ENCODE results near the gene HOXB3. TPM values are rescaled to one million over a fixed set of nuclear protein-coding genes. Genes with fewer than 3 reads are reported as not detected.
"Not testable (repeated sequence)": the region's sequence is repeated elsewhere in the genome, so short reads cannot be mapped to it uniquely, and the experiment has no call there.

HOXB3 gene
- total RNA-seq, 5 donors from 2014 or later (not counting 1 experiment from before 2014, with no cell fraction given), result 3.5 to 7.7 (median 4.2) TPM

GRCh38 chr17:48509708-48510107, 80.3 kb downstream of the HOXB3 start:
- 90% methylated on average over 2 of the region's 7 CpGs for WGBS (ENCODE audit: insufficient coverage)
- peaks cover 0 to 18% of the 10 kb centered on the region in 2 experiments for H3K4me1 ChIP-seq (ENCODE audit: control insufficient read depth in 1 of 2, extremely low read depth in 1 of 2, insufficient read depth in 2 of 2, low read length in 2 of 2)
- H3K9me3 Mint-ChIP-seq; H3K36me3 ChIP-seq (ENCODE audit: control insufficient read depth in 2 of 2, extremely low read depth in 1 of 2, insufficient read depth in 1 of 2, low read length in 1 of 2); H3K4me3 ChIP-seq (ENCODE audit: control insufficient read depth in 1 of 2, extremely low read depth in 1 of 2, low read length in 1 of 2); DNase-seq; ATAC-seq (replicated peaks in 1 of 4); H3K27ac ChIP-seq (ENCODE audit: low read length); POLR2A ChIA-PET; H3K4me3 Mint-ChIP-seq; H3K9me3 ChIP-seq; H3K36me3 Mint-ChIP-seq; H3K27ac Mint-ChIP-seq: not testable (repeated sequence)
- peaks cover 4 to 22% of the 10 kb centered on the region in 2 donors for H3K27me3 Mint-ChIP-seq
- CTCF ChIA-PET, result interaction anchor here in 1 of 2 donors (0.6 kb wide), 1 partner anchor 186 kb away, joined by 6 read pairs; no protein-coding TSS in a partner anchor
- H3K4me1 Mint-ChIP-seq, result peaks cover 18 to 63% (median 46%) of the 10 kb centered on the region in 3 donors
- H3K27me3 ChIP-seq (replicated peaks in 1 of 2; ENCODE audit: control insufficient read depth in 2 of 2, extremely low read depth in 1 of 2, insufficient read depth in 2 of 2, low read length in 1 of 2), result peaks cover 0 to 11% of the 10 kb centered on the region in 2 experiments

GRCh38 chr17:48506246-48506645, 83.8 kb downstream of the HOXB3 start:
- Mint-ChIP-seq H3K36me3 (no peaks in the 10 kb centered on the region), H3K9me3 (no peaks in the 10 kb centered on the region), H3K4me1 (peaks cover 6 to 35% (median 20%) of the 10 kb centered on the region in 3 donors), H3K4me3 (no peak overlapping the region), H3K27ac (peak overlapping the region in 1 of 2 donors; percentile 76), H3K27me3 (peaks cover 0 to 14% of the 10 kb centered on the region in 2 donors)
- Histone ChIP-seq H3K4me1 (ENCODE audit: control insufficient read depth in 1 of 2, extremely low read depth in 1 of 2, insufficient read depth in 2 of 2, low read length in 2 of 2) (peaks cover 0 to 9% of the 10 kb centered on the region in 2 experiments), H3K4me3 (ENCODE audit: control insufficient read depth in 1 of 2, extremely low read depth in 1 of 2, low read length in 1 of 2) (no peak overlapping the region), H3K27me3 (replicated peaks in 1 of 2; ENCODE audit: control insufficient read depth in 2 of 2, extremely low read depth in 1 of 2, insufficient read depth in 2 of 2, low read length in 1 of 2) (peaks cover 0 to 5% of the 10 kb centered on the region in 2 experiments), H3K27ac (ENCODE audit: low read length) (peak overlapping the region; percentile 27), H3K36me3 (ENCODE audit: control insufficient read depth in 2 of 2, extremely low read depth in 1 of 2, insufficient read depth in 1 of 2, low read length in 1 of 2) (no peaks in the 10 kb centered on the region), H3K9me3 (no peaks in the 10 kb centered on the region)
- ATAC-seq (replicated peaks in 1 of 4) (no peak), DNase-seq (no peak)
- CTCF ChIA-PET, result interaction anchor here in 1 of 2 donors (0.8 kb wide), 1 partner anchor 14 kb away, joined by 3 read pairs; no protein-coding TSS in a partner anchor
- WGBS (ENCODE audit: insufficient coverage), result 92% methylated on average over 4 of the region's 5 CpGs
- POLR2A ChIA-PET, result interaction anchor here (0.6 to 0.8 kb wide), 4 partner anchors 16 to 135 kb away, joined by 3 read pairs; no protein-coding TSS in a partner anchor

- peaks cover 0 to 8% of the 10 kb centered on the region in 2 experiments for H3K27me3 ChIP-seq (replicated peaks in 1 of 2; ENCODE audit: control insufficient read depth in 2 of 2, extremely low read depth in 1 of 2, insufficient read depth in 2 of 2, low read length in 1 of 2)
- H3K9me3 ChIP-seq, result no peaks in the 10 kb centered on the region
- Mint-ChIP-seq H3K27ac (peak overlapping the region in 1 of 2 donors; percentile 76), H3K4me1 (peaks cover 3 to 31% (median 17%) of the 10 kb centered on the region in 3 donors), H3K9me3 (no peaks in the 10 kb centered on the region), H3K4me3 (no peak overlapping the region), H3K36me3 (no peaks in the 10 kb centered on the region), H3K27me3 (peaks cover 0 to 14% of the 10 kb centered on the region in 2 donors)
- WGBS (ENCODE audit: insufficient coverage), result no CpG with 5 or more reads among the region's 1 CpG
- POLR2A ChIA-PET, result interaction anchor here (0.6 to 0.8 kb wide), 4 partner anchors 17 to 134 kb away, joined by 3 read pairs; no protein-coding TSS in a partner anchor
- CTCF ChIA-PET, result interaction anchor here in 1 of 2 donors (0.8 to 1.1 kb wide), 2 partner anchors 13 to 87 kb away, joined by 3 to 4 read pairs; partner anchors contain the start of gene HOXB5
- H3K4me1 ChIP-seq (ENCODE audit: control insufficient read depth in 1 of 2, extremely low read depth in 1 of 2, insufficient read depth in 2 of 2, low read length in 2 of 2), result peaks cover 0 to 8% of the 10 kb centered on the region in 2 experiments
- DNase-seq, result peak in 20 of 35 experiments; percentile 10 to 71 (median 27)
- H3K4me3 ChIP-seq (ENCODE audit: control insufficient read depth in 1 of 2, extremely low read depth in 1 of 2, low read length in 1 of 2), result no peak overlapping the region
- ATAC-seq (replicated peaks in 1 of 4), result peak; percentile 81 to 93 (median 92)
- H3K27ac ChIP-seq (ENCODE audit: low read length), result peak overlapping the region; percentile 75
- H3K36me3 ChIP-seq (ENCODE audit: control insufficient read depth in 2 of 2, extremely low read depth in 1 of 2, insufficient read depth in 1 of 2, low read length in 1 of 2), result no peaks in the 10 kb centered on the region
Observed at GRCh38 chr17:48505788-48506187, 84.3 kb downstream of the HOXB3 start.

GRCh38 chr17:48504953-48505352, 85.1 kb downstream of the HOXB3 start:
- Histone ChIP-seq H3K27ac (ENCODE audit: low read length) (peak overlapping the region; percentile 75), H3K4me3 (ENCODE audit: control insufficient read depth in 1 of 2, extremely low read depth in 1 of 2, low read length in 1 of 2) (no peak overlapping the region), H3K9me3 (no peaks in the 10 kb centered on the region), H3K27me3 (replicated peaks in 1 of 2; ENCODE audit: control insufficient read depth in 2 of 2, extremely low read depth in 1 of 2, insufficient read depth in 2 of 2, low read length in 1 of 2) (peaks cover 0 to 9% of the 10 kb centered on the region in 2 experiments), H3K4me1 (ENCODE audit: control insufficient read depth in 1 of 2, extremely low read depth in 1 of 2, insufficient read depth in 2 of 2, low read length in 2 of 2) (peaks cover 0 to 8% of the 10 kb centered on the region in 2 experiments), H3K36me3 (ENCODE audit: control insufficient read depth in 2 of 2, extremely low read depth in 1 of 2, insufficient read depth in 1 of 2, low read length in 1 of 2) (no peaks in the 10 kb centered on the region)
- no peak for DNase-seq
- no peak overlapping the region for H3K4me3 Mint-ChIP-seq
- ATAC-seq (replicated peaks in 1 of 4), result no peak
- peak overlapping the region in 1 of 2 donors; percentile 55 for H3K27ac Mint-ChIP-seq
- H3K36me3 Mint-ChIP-seq, result no peaks in the 10 kb centered on the region
- H3K4me1 Mint-ChIP-seq, result peaks cover 0 to 24% (median 11%) of the 10 kb centered on the region in 3 donors
- ChIA-PET POLR2A (no interaction called here), CTCF (interaction anchor here in 1 of 2 donors (1.1 kb wide), 1 partner anchor 88 kb away, joined by 4 read pairs; the partner anchor contains the start of gene HOXB5)
- H3K9me3 Mint-ChIP-seq, result no peaks in the 10 kb centered on the region
- WGBS (ENCODE audit: insufficient coverage), result no CpG with 5 or more reads among the region's 2 CpGs
- H3K27me3 Mint-ChIP-seq, result peaks cover 0 to 14% of the 10 kb centered on the region in 2 donors

- POLR2A ChIA-PET, result interaction anchor here (0.6 to 0.9 kb wide), 2 partner anchors 19 to 31 kb away, joined by 3 read pairs; no protein-coding TSS in a partner anchor
- 96% methylated on average over 4 of the region's 5 CpGs for WGBS (ENCODE audit: insufficient coverage)
- Mint-ChIP-seq H3K4me3 (no peak overlapping the region), H3K36me3 (no peaks in the 10 kb centered on the region), H3K27me3 (peaks cover 0 to 13% of the 10 kb centered on the region in 2 donors), H3K4me1 (peaks cover 0 to 23% (median 11%) of the 10 kb centered on the region in 3 donors), H3K27ac (no peak overlapping the region), H3K9me3 (no peaks in the 10 kb centered on the region)
- H3K27ac ChIP-seq (ENCODE audit: low read length), result no peak overlapping the region
- CTCF ChIA-PET, result no interaction called here
- H3K4me1 ChIP-seq (ENCODE audit: control insufficient read depth in 1 of 2, extremely low read depth in 1 of 2, insufficient read depth in 2 of 2, low read length in 2 of 2), result peaks cover 0 to 8% of the 10 kb centered on the region in 2 experiments
- H3K9me3 ChIP-seq, result no peaks in the 10 kb centered on the region
- ATAC-seq (replicated peaks in 1 of 4), result no peak
- H3K27me3 ChIP-seq (replicated peaks in 1 of 2; ENCODE audit: control insufficient read depth in 2 of 2, extremely low read depth in 1 of 2, insufficient read depth in 2 of 2, low read length in 1 of 2), result peaks cover 0 to 9% of the 10 kb centered on the region in 2 experiments
- DNase-seq, result no peak
- H3K4me3 ChIP-seq (ENCODE audit: control insufficient read depth in 1 of 2, extremely low read depth in 1 of 2, low read length in 1 of 2), result no peak overlapping the region
- no peaks in the 10 kb centered on the region for H3K36me3 ChIP-seq (ENCODE audit: control insufficient read depth in 2 of 2, extremely low read depth in 1 of 2, insufficient read depth in 1 of 2, low read length in 1 of 2)
Observed at GRCh38 chr17:48503747-48504146, 86.3 kb downstream of the HOXB3 start.

- POLR2A ChIA-PET, result interaction anchor here in 1 of 2 donors (0.6 kb wide), 1 partner anchor 88 kb away, joined by 6 read pairs; no protein-coding TSS in a partner anchor
- no peak overlapping the region for H3K27ac Mint-ChIP-seq
- H3K4me3 Mint-ChIP-seq, result no peak overlapping the region
- H3K27ac ChIP-seq (ENCODE audit: low read length), result no peak overlapping the region
- H3K9me3 ChIP-seq, result no peaks in the 10 kb centered on the region
- H3K36me3 Mint-ChIP-seq, result no peaks in the 10 kb centered on the region
- peaks cover 0 to 8% of the 10 kb centered on the region in 2 experiments for H3K4me1 ChIP-seq (ENCODE audit: control insufficient read depth in 1 of 2, extremely low read depth in 1 of 2, insufficient read depth in 2 of 2, low read length in 2 of 2)
- no peak for ATAC-seq (replicated peaks in 1 of 4)
- H3K4me1 Mint-ChIP-seq, result peaks cover 0 to 20% (median 11%) of the 10 kb centered on the region in 3 donors
- CTCF ChIA-PET, result no interaction called here
- peaks cover 0 to 6% of the 10 kb centered on the region in 2 donors for H3K27me3 Mint-ChIP-seq
- WGBS (ENCODE audit: insufficient coverage), result 90% methylated on average over 2 of the region's 4 CpGs
- H3K9me3 Mint-ChIP-seq, result no peaks in the 10 kb centered on the region
- no peak overlapping the region for H3K4me3 ChIP-seq (ENCODE audit: control insufficient read depth in 1 of 2, extremely low read depth in 1 of 2, low read length in 1 of 2)
- no peaks in the 10 kb centered on the region for H3K36me3 ChIP-seq (ENCODE audit: control insufficient read depth in 2 of 2, extremely low read depth in 1 of 2, insufficient read depth in 1 of 2, low read length in 1 of 2)
- H3K27me3 ChIP-seq (replicated peaks in 1 of 2; ENCODE audit: control insufficient read depth in 2 of 2, extremely low read depth in 1 of 2, insufficient read depth in 2 of 2, low read length in 1 of 2), result peaks cover 0 to 9% of the 10 kb centered on the region in 2 experiments
- DNase-seq, result no peak
Observed at GRCh38 chr17:48502901-48503300, 87.1 kb downstream of the HOXB3 start.

All from T-cell (primary cell).